ENCODE measurements around the gene ABCB8. TPM values are rescaled to one million over a fixed set of nuclear protein-coding genes. Genes with fewer than 3 reads are reported as not detected.

ABCB8 gene
- total and polyA plus RNA-seq, 2 of the 8 experiments (the other 6 are each of a cell fraction or from before 2014, with no cell fraction given): 17.7 to 27.0 TPM

DNA sequence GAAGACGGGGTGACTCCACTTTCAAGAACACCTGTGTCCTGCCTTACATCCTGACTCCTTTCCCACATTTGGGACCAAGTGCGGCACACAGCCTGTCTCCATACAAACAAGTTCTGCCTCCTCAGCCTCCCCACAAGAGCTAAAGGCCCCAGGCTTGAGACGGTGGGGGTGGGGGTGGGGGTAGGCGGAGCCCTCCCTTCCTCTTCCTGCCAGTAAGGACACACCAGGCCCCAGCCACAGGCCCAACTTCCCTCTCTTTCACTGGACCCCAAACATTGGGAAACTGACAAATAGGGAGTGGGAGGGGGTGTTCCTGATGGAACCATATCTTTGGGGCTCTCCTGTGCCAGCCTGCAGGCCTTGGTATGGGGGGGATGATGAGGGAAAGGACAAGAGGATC is 24.8 kb downstream of the ABCB8 start:
- Histone ChIP-seq H2BK15ac (ENCODE audit: low read length) (no peak overlapping the region), H3K4me1 (replicated peaks in 1 of 4; ENCODE audit: control insufficient read depth in 3 of 4, insufficient read depth in 4 of 4, low read length in 3 of 4) (peaks cover 0 to 17% (median 7%) of the 10 kb centered on the region in 4 experiments; a peak in 5 of 7 replicates), H3K4ac (replicated peaks; ENCODE audit: insufficient read length, low read depth, low read length) (no peak overlapping the region), H3K27ac (ENCODE audit: low read depth, low read length) (no peak overlapping the region), H3K79me2 (ENCODE audit: control insufficient read depth in 1 of 2, insufficient read depth in 2 of 2, low read length in 2 of 2) (no peaks in the 10 kb centered on the region), H4K91ac (replicated peaks; ENCODE audit: insufficient read length, low read length) (no peak overlapping the region), H3K9me3 (ENCODE audit: insufficient read depth in 2 of 2, low read depth in 1 of 2, low read length in 1 of 2) (no peaks in the 10 kb centered on the region), H3K23ac (ENCODE audit: insufficient read length) (no peak overlapping the region), H2BK12ac (ENCODE audit: low read depth, low read length) (no peak overlapping the region), H3K79me1 (ENCODE audit: low read depth, low read length) (no peaks in the 10 kb centered on the region), H3K4me3 (ENCODE audit: extremely low read depth in 1 of 4, insufficient read depth in 2 of 4, low read depth in 3 of 4, low read length in 4 of 4) (no peak overlapping the region), H3K27me3 (replicated peaks in 1 of 4; ENCODE audit: control insufficient read depth in 3 of 4, extremely low read depth in 1 of 4, insufficient read depth in 3 of 4, low read length in 3 of 4) (peaks cover 4 to 38% (median 28%) of the 10 kb centered on the region in 4 experiments), H2AFZ (ENCODE audit: low read length) (no peak overlapping the region), H3K23me2 (ENCODE audit: low read depth, low read length) (peaks cover 11% of the 10 kb centered on the region), H2BK5ac (ENCODE audit: low read depth, low read length) (no peak overlapping the region), H2AK5ac (ENCODE audit: low read depth, low read length) (no peak overlapping the region), H4K8ac (ENCODE audit: extremely low read depth, insufficient read depth, low read length) (no peak overlapping the region), H3K36me3 (ENCODE audit: control insufficient read depth in 2 of 4, insufficient read depth in 4 of 4, low read length in 3 of 4) (no peaks in the 10 kb centered on the region), H3K14ac (ENCODE audit: insufficient read length) (no peak overlapping the region), H3K18ac (ENCODE audit: extremely low read depth, low read length) (no peak overlapping the region), H4K20me1 (replicated peaks in 1 of 2; ENCODE audit: control insufficient read depth in 1 of 2, insufficient read depth in 2 of 2, low read length in 2 of 2) (peaks cover 0 to 16% of the 10 kb centered on the region in 2 experiments), H2BK120ac (replicated peaks; ENCODE audit: low read depth, low read length) (no peak overlapping the region), H2BK20ac (ENCODE audit: low read length) (no peak overlapping the region), H4K5ac (ENCODE audit: insufficient read length, low read depth, low read length) (no peak overlapping the region), H3K9ac (replicated peaks in 1 of 4; ENCODE audit: extremely low read depth in 1 of 4, low read depth in 3 of 4, low read length in 3 of 4) (no peak overlapping the region), H3K56ac (replicated peaks; ENCODE audit: insufficient read length, low read depth, low read length) (no peak overlapping the region), H3K4me2 (ENCODE audit: insufficient read depth in 1 of 2, low read depth in 2 of 2, low read length in 2 of 2) (no peak overlapping the region)
- DNase-seq (ENCODE audit: low read depth in 1 of 2, low spot score in 2 of 2): no peak
- ChIA-PET POLR2A (ENCODE audit: partially characterized antibody) (interaction anchor here (0.7 to 1.6 kb wide), 2 partner anchors 28 to 50 kb away, joined by 4 read pairs; partner anchors contain the start of gene FASTK), CTCF (ENCODE audit: partially characterized antibody) (interaction anchor here (0.7 to 1.6 kb wide), 7 partner anchors 10 to 83 kb away, joined by 3 to 12 read pairs (median 4); no protein-coding TSS in a partner anchor)
- WGBS, 2 experiments (ENCODE audit: extremely low coverage in 1 of 2, insufficient coverage in 1 of 2, insufficient read length in 1 of 2, insufficient replicate concordance in 2 of 2, low coverage in 1 of 2, low lambda C conversion rate in 2 of 2, missing lambda C conversion rate in 1 of 2): 80% methylated on average over 4 of the region's 4 CpGs; no CpG with 5 or more reads in 1 of the 2 experiments
- no peak for FAIRE-seq
- TF ChIP-seq SAP30 (IDR thresholded peaks at IDR 0.05; ENCODE audit: insufficient read depth, insufficient replicate concordance, low read length) (no peak), POLR2AphosphoS5 (IDR thresholded peaks at IDR 0.05; ENCODE audit: low read depth, low read length) (no peak), POLR2A (IDR thresholded peaks at IDR 0.05; ENCODE audit: control extremely low read depth in 1 of 2, low read depth in 2 of 2, low read length in 2 of 2) (no peak), ATF3 (IDR thresholded peaks at IDR 0.05; ENCODE audit: insufficient read depth, low read depth, low read length) (no peak), RXRA (IDR thresholded peaks at IDR 0.05; ENCODE audit: insufficient read depth, low read depth, low read length) (no peak), SP2 (IDR thresholded peaks at IDR 0.05; ENCODE audit: low read length) (no peak), SUZ12 (IDR thresholded peaks at IDR 0.05; ENCODE audit: low read length) (no peak), FOSL1 (IDR thresholded peaks at IDR 0.05; ENCODE audit: insufficient read depth, low read depth, low read length) (no peak), RAD21 (IDR thresholded peaks at IDR 0.05 in 1 of 2, conservative IDR thresholded peaks at IDR 0.05 in 1 of 2; ENCODE audit: low read depth in 2 of 2, low read length in 2 of 2) (no peak), HDAC6 (IDR thresholded peaks at IDR 0.05; ENCODE audit: low read depth, low read length) (no peak), CTBP2 (IDR thresholded peaks at IDR 0.05; ENCODE audit: borderline replicate concordance, insufficient read depth, insufficient read length, low read length) (no peak)
- TF ChIP-seq, protein P1, sequence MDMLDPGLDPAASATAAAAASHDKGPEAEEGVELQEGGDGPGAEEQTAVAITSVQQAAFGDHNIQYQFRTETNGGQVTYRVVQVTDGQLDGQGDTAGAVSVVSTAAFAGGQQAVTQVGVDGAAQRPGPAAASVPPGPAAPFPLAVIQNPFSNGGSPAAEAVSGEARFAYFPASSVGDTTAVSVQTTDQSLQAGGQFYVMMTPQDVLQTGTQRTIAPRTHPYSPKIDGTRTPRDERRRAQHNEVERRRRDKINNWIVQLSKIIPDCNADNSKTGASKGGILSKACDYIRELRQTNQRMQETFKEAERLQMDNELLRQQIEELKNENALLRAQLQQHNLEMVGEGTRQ (IDR thresholded peaks at IDR 0.05; ENCODE audit: low read length): no peak
